Measurements from ENCODE around the gene RELN. TPM values are rescaled to one million over a fixed set of nuclear protein-coding genes. Genes with fewer than 3 reads are reported as not detected.

RELN gene
- total RNA-seq, 1 donor from 2014 or later, result 0.19 TPM

DNA sequence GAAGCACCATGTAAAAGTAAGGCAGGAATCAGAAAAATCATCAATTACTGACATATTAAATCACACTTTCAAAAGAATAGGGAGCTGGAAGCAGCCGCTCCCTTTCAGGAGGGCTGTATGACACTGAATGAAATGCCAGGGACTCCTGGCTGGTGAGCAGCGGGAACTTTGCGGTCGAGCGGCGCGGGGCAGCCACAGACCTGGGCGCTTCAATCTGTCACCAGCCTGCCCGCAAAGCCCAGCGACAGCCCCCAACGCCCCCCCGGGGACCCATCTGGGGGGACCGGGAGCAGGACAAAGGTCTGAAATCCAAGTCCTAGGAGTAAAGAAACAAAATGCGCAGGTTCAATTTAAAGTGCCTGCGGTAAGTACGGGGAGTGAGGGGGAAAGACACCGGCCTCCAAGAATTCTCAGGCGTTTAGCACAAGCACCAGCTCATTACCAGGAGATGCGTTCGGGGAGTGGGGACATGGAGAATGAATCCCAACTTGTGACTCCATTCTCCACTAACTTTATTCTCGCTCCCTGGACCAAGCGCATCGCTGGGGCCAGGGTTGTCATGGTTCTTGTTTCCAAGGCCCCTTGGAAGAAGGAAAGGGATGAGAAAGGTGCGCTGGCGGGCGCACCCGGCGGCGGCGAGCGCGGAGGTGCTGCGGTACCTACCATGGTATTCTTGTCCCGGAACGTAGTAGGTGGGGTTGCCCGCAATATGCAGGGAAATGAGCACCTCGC, 824 bp downstream of the RELN start:
- H3K27me3 Mint-ChIP-seq (ENCODE audit: unreplicated experiment), result peaks cover 70% of the 10 kb centered on the region
- TF ChIP-seq, protein P1, sequence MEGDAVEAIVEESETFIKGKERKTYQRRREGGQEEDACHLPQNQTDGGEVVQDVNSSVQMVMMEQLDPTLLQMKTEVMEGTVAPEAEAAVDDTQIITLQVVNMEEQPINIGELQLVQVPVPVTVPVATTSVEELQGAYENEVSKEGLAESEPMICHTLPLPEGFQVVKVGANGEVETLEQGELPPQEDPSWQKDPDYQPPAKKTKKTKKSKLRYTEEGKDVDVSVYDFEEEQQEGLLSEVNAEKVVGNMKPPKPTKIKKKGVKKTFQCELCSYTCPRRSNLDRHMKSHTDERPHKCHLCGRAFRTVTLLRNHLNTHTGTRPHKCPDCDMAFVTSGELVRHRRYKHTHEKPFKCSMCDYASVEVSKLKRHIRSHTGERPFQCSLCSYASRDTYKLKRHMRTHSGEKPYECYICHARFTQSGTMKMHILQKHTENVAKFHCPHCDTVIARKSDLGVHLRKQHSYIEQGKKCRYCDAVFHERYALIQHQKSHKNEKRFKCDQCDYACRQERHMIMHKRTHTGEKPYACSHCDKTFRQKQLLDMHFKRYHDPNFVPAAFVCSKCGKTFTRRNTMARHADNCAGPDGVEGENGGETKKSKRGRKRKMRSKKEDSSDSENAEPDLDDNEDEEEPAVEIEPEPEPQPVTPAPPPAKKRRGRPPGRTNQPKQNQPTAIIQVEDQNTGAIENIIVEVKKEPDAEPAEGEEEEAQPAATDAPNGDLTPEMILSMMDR (IDR thresholded peaks at IDR 0.05), result no peak
- no peaks in the 10 kb centered on the region for H3K9me3 Mint-ChIP-seq (ENCODE audit: unreplicated experiment)
- H3K27ac Mint-ChIP-seq (ENCODE audit: unreplicated experiment), result no peak overlapping the region
- peaks cover 11% of the 10 kb centered on the region for H3K4me1 Mint-ChIP-seq (ENCODE audit: unreplicated experiment)
- DNase-seq (ENCODE audit: extremely low spot score, unreplicated experiment), result no peak
- H3K36me3 Mint-ChIP-seq (ENCODE audit: unreplicated experiment), result no peaks in the 10 kb centered on the region
- H3K4me3 Mint-ChIP-seq (ENCODE audit: unreplicated experiment), result peak overlapping the region; percentile 59

DNA sequence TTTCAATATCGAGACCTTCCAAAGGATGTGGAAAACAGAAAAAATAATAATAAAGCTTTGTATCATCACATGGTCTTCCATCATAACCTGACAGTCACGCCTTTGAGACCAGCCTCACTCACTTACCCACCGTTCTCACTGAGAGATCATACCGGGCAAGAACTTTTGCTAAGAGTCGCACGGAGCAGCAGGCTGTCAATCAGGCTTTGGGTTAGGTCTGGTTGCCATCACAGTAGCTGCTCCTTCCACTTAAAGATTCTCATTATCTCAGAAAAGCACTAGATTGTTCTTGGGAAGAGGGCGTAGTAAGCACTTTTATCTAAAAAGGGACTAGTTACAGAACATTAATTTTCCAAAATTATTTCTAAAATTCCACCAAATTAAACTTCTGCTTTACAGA, 2.0 kb downstream of the RELN start:
- Mint-ChIP-seq H3K9me3 (ENCODE audit: unreplicated experiment) (no peaks in the 10 kb centered on the region), H3K36me3 (ENCODE audit: unreplicated experiment) (no peaks in the 10 kb centered on the region), H3K4me3 (ENCODE audit: unreplicated experiment) (no peak overlapping the region), H3K27ac (ENCODE audit: unreplicated experiment) (no peak overlapping the region), H3K27me3 (ENCODE audit: unreplicated experiment) (peaks cover 72% of the 10 kb centered on the region), H3K4me1 (ENCODE audit: unreplicated experiment) (peaks cover 11% of the 10 kb centered on the region)
- no peak for DNase-seq (ENCODE audit: extremely low spot score, unreplicated experiment)
- TF ChIP-seq, protein P1 (IDR thresholded peaks at IDR 0.05), result no peak

DNA sequence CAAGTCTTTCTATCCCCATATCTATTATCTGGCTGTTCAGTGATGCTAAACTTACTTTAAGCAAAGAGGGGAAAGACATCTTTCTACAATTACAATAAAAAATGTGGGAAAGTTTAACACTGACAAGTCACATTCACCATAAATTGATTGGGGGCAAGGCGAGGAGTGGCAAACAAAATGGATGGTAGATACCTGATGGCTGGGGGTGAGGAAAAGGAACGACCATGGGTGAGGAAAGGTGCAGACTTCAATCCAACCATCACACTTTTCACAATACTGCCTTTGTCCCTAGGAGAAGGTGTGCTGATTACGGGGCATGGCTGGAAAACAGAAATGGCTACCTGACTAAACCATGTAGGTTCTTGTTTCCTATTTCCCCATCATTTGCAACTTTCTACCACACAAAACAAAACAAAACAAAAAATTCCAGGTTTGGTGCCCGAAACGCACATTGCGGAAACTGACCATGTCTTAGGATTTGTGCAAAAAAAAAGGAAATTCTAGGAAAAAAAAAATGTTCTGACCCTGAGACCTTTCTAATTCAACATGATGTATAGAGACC, 3.8 kb downstream of the RELN start:
- Mint-ChIP-seq H3K27ac (ENCODE audit: unreplicated experiment) (no peak overlapping the region), H3K4me3 (ENCODE audit: unreplicated experiment) (no peak overlapping the region), H3K36me3 (ENCODE audit: unreplicated experiment) (no peaks in the 10 kb centered on the region), H3K9me3 (ENCODE audit: unreplicated experiment) (no peaks in the 10 kb centered on the region), H3K4me1 (ENCODE audit: unreplicated experiment) (peaks cover 11% of the 10 kb centered on the region), H3K27me3 (ENCODE audit: unreplicated experiment) (peaks cover 66% of the 10 kb centered on the region)
- TF ChIP-seq, protein P1 (IDR thresholded peaks at IDR 0.05), result no peak
- DNase-seq (ENCODE audit: extremely low spot score, unreplicated experiment), result no peak

DNA sequence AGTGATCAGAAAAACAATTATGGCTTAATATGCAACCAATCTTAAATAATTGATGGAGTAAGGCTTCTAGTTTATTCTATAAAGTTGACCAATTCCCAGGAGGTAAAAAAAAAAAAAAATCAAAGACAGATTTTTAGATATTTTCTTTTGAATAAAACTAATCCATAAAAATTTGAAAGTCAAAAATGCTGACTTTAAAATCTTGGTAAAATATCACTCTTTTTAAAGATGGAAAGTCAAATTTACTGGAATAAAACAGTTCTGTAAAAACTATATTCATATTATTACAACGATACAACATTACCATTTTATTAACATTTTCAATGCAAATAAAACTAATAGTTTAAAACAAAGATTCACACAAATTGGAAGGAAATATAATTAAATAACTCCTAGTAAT, 5.4 kb downstream of the RELN start:
- Mint-ChIP-seq H3K27me3 (ENCODE audit: unreplicated experiment) (peaks cover 66% of the 10 kb centered on the region), H3K36me3 (ENCODE audit: unreplicated experiment) (no peaks in the 10 kb centered on the region)

More for the DNA sequence above, 5.4 kb downstream of the RELN start:
- peaks cover 6% of the 10 kb centered on the region for H3K4me1 Mint-ChIP-seq (ENCODE audit: unreplicated experiment)
- no peak overlapping the region for H3K4me3 Mint-ChIP-seq (ENCODE audit: unreplicated experiment)
- no peak for DNase-seq (ENCODE audit: extremely low spot score, unreplicated experiment)
- no peak overlapping the region for H3K27ac Mint-ChIP-seq (ENCODE audit: unreplicated experiment)
- no peaks in the 10 kb centered on the region for H3K9me3 Mint-ChIP-seq (ENCODE audit: unreplicated experiment)
- TF ChIP-seq, protein P1 (IDR thresholded peaks at IDR 0.05), result no peak
